ENCODE data around the gene OR7D2. TPM values are rescaled to one million over a fixed set of nuclear protein-coding genes. Genes with fewer than 3 reads are reported as not detected.
A peak's percentile ranks its signal among the peaks of the same experiment; 100 is the strongest.

OR7D2 gene
- under 1 TPM in 1 of 2 donors, not detected in 1; 0.01 TPM for polyA plus RNA-seq

GRCh38 chr19:9178901-9179300, at the start of gene OR7D2:
TSS of gene OR7D2 (plus strand) at chr19:9178979. CDS start at chr19:9185782, 6,803 bp downstream.
- 64 to 74% methylated on average over 4 of the region's 4 CpGs for WGBS, 2 donors
- Histone ChIP-seq H3K9me3 (ENCODE audit: control insufficient read depth in 2 of 2, insufficient read depth in 1 of 2, low read depth in 1 of 2, low read length in 1 of 2) (no peaks in the 10 kb centered on the region), H3K4me3 (ENCODE audit: low read depth in 1 of 2, low read length in 2 of 2) (no peak within 1 kb of the TSS), H3K36me3 (ENCODE audit: control insufficient read depth in 2 of 2, insufficient read depth in 2 of 2, low read length in 1 of 2) (no peaks in the 10 kb centered on the region), H3K27me3 (ENCODE audit: control insufficient read depth in 1 of 2, insufficient read depth in 2 of 2, low read length in 2 of 2) (no peaks in the 10 kb centered on the region), H3K27ac (ENCODE audit: low read depth in 2 of 2, low read length in 1 of 2) (no peak within 1 kb of the TSS), H3K4me1 (ENCODE audit: control insufficient read depth in 2 of 2, insufficient read depth in 2 of 2, low read length in 1 of 2) (no peaks in the 10 kb centered on the region)

GRCh38 chr19:9130965-9131364, 47.8 kb upstream of the OR7D2 start:
- H3K4me3 ChIP-seq (ENCODE audit: low read depth in 1 of 2, low read length in 2 of 2), result no peak overlapping the region
- 55 to 71% methylated on average over 1 of the region's 1 CpG for WGBS, 2 donors
- H3K9me3 ChIP-seq (ENCODE audit: control insufficient read depth in 2 of 2, insufficient read depth in 1 of 2, low read depth in 1 of 2, low read length in 1 of 2), result no peaks in the 10 kb centered on the region
- no peak overlapping the region for H3K27ac ChIP-seq (ENCODE audit: low read depth in 2 of 2, low read length in 1 of 2)
- H3K36me3 ChIP-seq (ENCODE audit: control insufficient read depth in 2 of 2, insufficient read depth in 2 of 2, low read length in 1 of 2), result no peaks in the 10 kb centered on the region
- H3K27me3 ChIP-seq (ENCODE audit: control insufficient read depth in 1 of 2, insufficient read depth in 2 of 2, low read length in 2 of 2), result no peaks in the 10 kb centered on the region
- no peaks in the 10 kb centered on the region for H3K4me1 ChIP-seq (ENCODE audit: control insufficient read depth in 2 of 2, insufficient read depth in 2 of 2, low read length in 1 of 2)

GRCh38 chr19:9132422-9132821, 46.4 kb upstream of the OR7D2 start:
- Histone ChIP-seq H3K9me3 (ENCODE audit: control insufficient read depth in 2 of 2, insufficient read depth in 1 of 2, low read depth in 1 of 2, low read length in 1 of 2) (no peaks in the 10 kb centered on the region), H3K27ac (ENCODE audit: low read depth in 2 of 2, low read length in 1 of 2) (no peak overlapping the region), H3K4me3 (ENCODE audit: low read depth in 1 of 2, low read length in 2 of 2) (no peak overlapping the region), H3K36me3 (ENCODE audit: control insufficient read depth in 2 of 2, insufficient read depth in 2 of 2, low read length in 1 of 2) (no peaks in the 10 kb centered on the region), H3K4me1 (ENCODE audit: control insufficient read depth in 2 of 2, insufficient read depth in 2 of 2, low read length in 1 of 2) (no peaks in the 10 kb centered on the region), H3K27me3 (ENCODE audit: control insufficient read depth in 1 of 2, insufficient read depth in 2 of 2, low read length in 2 of 2) (no peaks in the 10 kb centered on the region)
- 56 to 61% methylated on average over 5 of the region's 5 CpGs for WGBS, 2 donors

DNA sequence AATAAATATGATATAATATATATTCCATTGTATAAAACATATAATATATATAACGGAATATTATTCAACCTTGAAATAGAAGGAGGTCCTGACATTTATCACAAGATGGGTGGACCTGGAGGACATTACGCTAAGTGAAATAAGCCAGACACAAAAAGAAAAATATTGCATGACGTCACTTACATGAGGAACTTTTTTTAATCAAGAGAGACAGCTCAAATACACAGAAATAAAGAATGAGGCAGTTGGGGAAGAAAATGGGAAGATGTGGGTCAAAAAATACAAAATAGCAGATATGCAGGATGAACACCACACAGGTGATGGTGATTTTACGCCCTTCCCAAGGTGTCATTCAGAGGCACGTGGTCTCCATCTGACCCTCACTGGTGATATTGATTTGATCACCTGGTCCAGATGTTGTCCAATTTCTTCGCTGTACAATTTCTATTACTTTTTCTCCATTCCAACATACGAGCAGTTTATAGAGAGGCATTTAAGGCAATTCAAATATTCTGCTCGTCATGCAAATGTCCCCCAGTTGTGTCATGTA, 39.1 kb upstream of the OR7D2 start:
- no peak overlapping the region for H3K27ac ChIP-seq (ENCODE audit: low read depth in 2 of 2, low read length in 1 of 2)
- WGBS, 2 donors, result 27 to 30% methylated on average over 8 of the region's 8 CpGs
- H3K36me3 ChIP-seq (ENCODE audit: control insufficient read depth in 2 of 2, insufficient read depth in 2 of 2, low read length in 1 of 2), result no peaks in the 10 kb centered on the region

DNA sequence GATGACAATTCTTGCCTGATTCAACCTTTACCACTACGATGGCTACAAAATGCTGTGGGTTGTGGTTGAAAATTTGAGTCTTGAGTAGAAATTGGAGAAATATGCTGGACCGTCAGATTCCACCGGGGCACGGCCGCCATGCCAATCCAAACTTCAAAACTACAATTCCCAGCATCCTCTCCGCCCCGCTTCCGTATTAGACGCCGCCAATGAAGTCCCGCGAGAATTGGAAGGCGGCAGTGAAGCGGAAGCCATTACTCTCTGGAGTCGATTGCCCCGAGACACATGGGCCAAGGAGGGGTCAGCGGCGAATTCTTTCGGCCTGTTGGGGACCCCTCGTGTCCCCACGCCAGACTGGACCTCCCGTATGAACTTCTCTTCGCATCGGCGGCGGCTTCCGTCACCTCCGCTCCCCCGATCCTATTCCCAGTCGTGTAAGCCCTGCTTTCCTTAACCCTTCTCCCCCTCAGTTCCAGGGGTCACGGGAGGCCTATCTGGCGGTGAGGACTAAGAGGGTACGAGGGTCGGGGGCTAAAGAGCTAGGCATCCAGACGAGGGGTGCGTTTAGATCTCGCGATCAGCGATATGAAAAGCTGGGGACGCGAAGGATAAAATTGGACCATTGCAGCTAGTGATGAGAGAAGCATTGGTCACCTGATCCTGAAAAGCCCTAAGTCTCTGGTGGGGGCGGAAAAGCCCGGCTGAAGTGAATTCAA, 38.5 kb upstream of the OR7D2 start, which contains the start of gene ZNF317:
Gene ZNF317, plus strand, starts transcription at position 239 of the 716 bp plus-strand sequence. CDS start 15,620 bp downstream, outside the sequence.
- peak within 1 kb of the TSS; percentile 93 to 100 for H3K4me3 ChIP-seq (ENCODE audit: low read depth in 1 of 2, low read length in 2 of 2)
- WGBS, 2 donors, result 0% methylated on average over 43 of the region's 43 CpGs
- H3K27me3 ChIP-seq (ENCODE audit: control insufficient read depth in 1 of 2, insufficient read depth in 2 of 2, low read length in 2 of 2), result no peaks in the 10 kb centered on the region
- no peaks in the 10 kb centered on the region for H3K4me1 ChIP-seq (ENCODE audit: control insufficient read depth in 2 of 2, insufficient read depth in 2 of 2, low read length in 1 of 2)
- peak within 1 kb of the TSS; percentile 79 to 92 for H3K27ac ChIP-seq (ENCODE audit: low read depth in 2 of 2, low read length in 1 of 2)
- peaks cover 4% of the 10 kb centered on the region in 2 donors for H3K9me3 ChIP-seq (ENCODE audit: control insufficient read depth in 2 of 2, insufficient read depth in 1 of 2, low read depth in 1 of 2, low read length in 1 of 2)
- no peaks in the 10 kb centered on the region for H3K36me3 ChIP-seq (ENCODE audit: control insufficient read depth in 2 of 2, insufficient read depth in 2 of 2, low read length in 1 of 2)

More for the DNA sequence above, 39.1 kb upstream of the OR7D2 start:
- Histone ChIP-seq H3K9me3 (ENCODE audit: control insufficient read depth in 2 of 2, insufficient read depth in 1 of 2, low read depth in 1 of 2, low read length in 1 of 2) (no peaks in the 10 kb centered on the region), H3K4me3 (ENCODE audit: low read depth in 1 of 2, low read length in 2 of 2) (peak overlapping the region; percentile 93 to 100), H3K27me3 (ENCODE audit: control insufficient read depth in 1 of 2, insufficient read depth in 2 of 2, low read length in 2 of 2) (no peaks in the 10 kb centered on the region), H3K4me1 (ENCODE audit: control insufficient read depth in 2 of 2, insufficient read depth in 2 of 2, low read length in 1 of 2) (no peaks in the 10 kb centered on the region)

GRCh38 chr19:9144920-9145319, 33.9 kb upstream of the OR7D2 start:
- peaks cover 7 to 8% of the 10 kb centered on the region in 2 donors for H3K9me3 ChIP-seq (ENCODE audit: control insufficient read depth in 2 of 2, insufficient read depth in 1 of 2, low read depth in 1 of 2, low read length in 1 of 2)
- H3K36me3 ChIP-seq (ENCODE audit: control insufficient read depth in 2 of 2, insufficient read depth in 2 of 2, low read length in 1 of 2), result peaks cover 3 to 4% of the 10 kb centered on the region in 2 donors
- no peaks in the 10 kb centered on the region for H3K27me3 ChIP-seq (ENCODE audit: control insufficient read depth in 1 of 2, insufficient read depth in 2 of 2, low read length in 2 of 2)
- H3K4me1 ChIP-seq (ENCODE audit: control insufficient read depth in 2 of 2, insufficient read depth in 2 of 2, low read length in 1 of 2), result peaks cover under 1 to 2% of the 10 kb centered on the region in 2 donors
- 95 to 97% methylated on average over 5 of the region's 5 CpGs for WGBS, 2 donors
- H3K4me3 ChIP-seq (ENCODE audit: low read depth in 1 of 2, low read length in 2 of 2), result no peak overlapping the region
- H3K27ac ChIP-seq (ENCODE audit: low read depth in 2 of 2, low read length in 1 of 2), result no peak overlapping the region

DNA sequence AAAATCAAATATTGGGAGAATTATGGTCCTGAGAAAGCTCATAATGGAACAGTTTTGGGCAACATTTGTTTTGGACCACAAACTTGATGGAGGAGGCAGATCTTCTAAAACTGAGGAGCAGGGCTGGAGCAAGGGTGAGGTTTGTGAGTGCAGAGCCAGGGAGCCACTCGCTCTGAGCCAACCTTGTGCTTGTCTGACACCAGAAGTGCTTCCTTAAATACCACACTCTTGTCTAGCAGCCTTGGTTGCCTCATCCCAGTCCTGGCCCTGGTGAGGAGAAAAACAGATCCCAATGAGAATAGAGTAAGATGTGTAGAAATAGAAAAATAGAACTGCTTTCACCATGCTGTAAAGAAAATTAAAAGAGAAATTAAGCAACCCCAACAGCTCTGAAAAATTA, 31.9 kb upstream of the OR7D2 start:
- Histone ChIP-seq H3K27me3 (ENCODE audit: control insufficient read depth in 1 of 2, insufficient read depth in 2 of 2, low read length in 2 of 2) (no peaks in the 10 kb centered on the region), H3K36me3 (ENCODE audit: control insufficient read depth in 2 of 2, insufficient read depth in 2 of 2, low read length in 1 of 2) (peaks cover 3 to 4% of the 10 kb centered on the region in 2 donors), H3K4me3 (ENCODE audit: low read depth in 1 of 2, low read length in 2 of 2) (no peak overlapping the region), H3K9me3 (ENCODE audit: control insufficient read depth in 2 of 2, insufficient read depth in 1 of 2, low read depth in 1 of 2, low read length in 1 of 2) (peaks cover 8 to 9% of the 10 kb centered on the region in 2 donors), H3K4me1 (ENCODE audit: control insufficient read depth in 2 of 2, insufficient read depth in 2 of 2, low read length in 1 of 2) (peaks cover 2 to 7% of the 10 kb centered on the region in 2 donors), H3K27ac (ENCODE audit: low read depth in 2 of 2, low read length in 1 of 2) (no peak overlapping the region)
- 100% methylated on average over 1 of the region's 1 CpG for WGBS, 2 donors

DNA sequence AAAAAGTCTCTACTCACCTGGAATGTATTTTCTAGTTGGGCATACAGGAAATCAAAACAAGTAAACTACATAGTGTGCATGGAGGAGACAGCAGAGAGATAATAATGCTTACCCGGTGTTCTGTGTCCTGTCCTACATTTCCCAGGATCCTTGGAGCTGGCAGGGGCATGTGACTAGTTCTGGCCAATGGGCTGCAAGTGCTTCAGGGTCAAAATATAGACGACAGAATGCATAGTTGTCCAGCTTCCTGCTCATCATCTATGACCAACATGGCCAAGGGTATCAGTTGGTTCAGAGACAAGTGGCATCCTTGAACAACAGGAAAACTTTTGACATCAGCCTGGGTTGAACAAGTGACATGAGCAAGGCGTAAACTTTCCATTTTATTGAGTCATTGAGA, 30.1 kb upstream of the OR7D2 start:
- H3K4me3 ChIP-seq (ENCODE audit: low read depth in 1 of 2, low read length in 2 of 2), result no peak overlapping the region
- no peak overlapping the region for H3K27ac ChIP-seq (ENCODE audit: low read depth in 2 of 2, low read length in 1 of 2)
- peaks cover 2 to 7% of the 10 kb centered on the region in 2 donors for H3K4me1 ChIP-seq (ENCODE audit: control insufficient read depth in 2 of 2, insufficient read depth in 2 of 2, low read length in 1 of 2)
- WGBS, 2 donors, result 97% methylated on average over 3 of the region's 3 CpGs
- peaks cover 9 to 10% of the 10 kb centered on the region in 2 donors for H3K9me3 ChIP-seq (ENCODE audit: control insufficient read depth in 2 of 2, insufficient read depth in 1 of 2, low read depth in 1 of 2, low read length in 1 of 2)
- H3K36me3 ChIP-seq (ENCODE audit: control insufficient read depth in 2 of 2, insufficient read depth in 2 of 2, low read length in 1 of 2), result peaks cover 3 to 4% of the 10 kb centered on the region in 2 donors
- H3K27me3 ChIP-seq (ENCODE audit: control insufficient read depth in 1 of 2, insufficient read depth in 2 of 2, low read length in 2 of 2), result no peaks in the 10 kb centered on the region

DNA sequence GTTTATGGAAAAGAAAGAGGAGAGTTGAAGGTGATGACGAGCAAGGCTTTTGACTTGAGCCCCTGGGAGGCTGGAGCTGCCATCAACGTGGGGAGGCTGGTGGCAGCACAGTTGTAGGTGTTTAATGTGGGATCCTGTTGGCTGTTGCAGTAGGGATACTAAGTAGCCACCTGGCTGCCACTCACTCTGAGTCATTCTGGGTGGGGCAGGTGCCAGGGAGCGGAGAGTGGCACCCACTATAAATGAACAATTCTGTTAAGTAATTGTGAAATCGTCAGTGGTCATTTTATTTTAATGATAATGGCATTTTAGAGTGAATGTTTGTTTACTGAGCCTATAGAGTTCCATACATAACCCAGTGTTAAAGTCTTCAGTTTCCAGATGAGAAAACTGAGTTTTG, 28.8 kb upstream of the OR7D2 start:
- peaks cover 7 to 9% of the 10 kb centered on the region in 2 donors for H3K9me3 ChIP-seq (ENCODE audit: control insufficient read depth in 2 of 2, insufficient read depth in 1 of 2, low read depth in 1 of 2, low read length in 1 of 2)
- H3K4me1 ChIP-seq (ENCODE audit: control insufficient read depth in 2 of 2, insufficient read depth in 2 of 2, low read length in 1 of 2), result peaks cover 2 to 7% of the 10 kb centered on the region in 2 donors
- H3K36me3 ChIP-seq (ENCODE audit: control insufficient read depth in 2 of 2, insufficient read depth in 2 of 2, low read length in 1 of 2), result peaks cover 3 to 4% of the 10 kb centered on the region in 2 donors
- H3K27ac ChIP-seq (ENCODE audit: low read depth in 2 of 2, low read length in 1 of 2), result no peak overlapping the region
- 85 to 89% methylated on average over 4 of the region's 4 CpGs for WGBS, 2 donors
- no peak overlapping the region for H3K4me3 ChIP-seq (ENCODE audit: low read depth in 1 of 2, low read length in 2 of 2)
- no peaks in the 10 kb centered on the region for H3K27me3 ChIP-seq (ENCODE audit: control insufficient read depth in 1 of 2, insufficient read depth in 2 of 2, low read length in 2 of 2)
